ENCODE data around the gene RMDN2.

RMDN2 gene

GRCh38 chr2:37897511-37897910, 27.6 kb upstream of the RMDN2 start:
- no peak for DNase-seq (ENCODE audit: low read depth)
- H3K4me3 ChIP-seq (replicated peaks; ENCODE audit: low read depth, low read length): no peak overlapping the region
- TF ChIP-seq CTCF (IDR thresholded peaks at IDR 0.05; ENCODE audit: low read length, missing control alignments): no peak

GRCh38 chr2:37898448-37898847, 26.6 kb upstream of the RMDN2 start:
- DNase-seq (ENCODE audit: low read depth): no peak
- H3K4me3 ChIP-seq (replicated peaks; ENCODE audit: low read depth, low read length): no peak overlapping the region
- TF ChIP-seq CTCF (IDR thresholded peaks at IDR 0.05; ENCODE audit: low read length, missing control alignments): no peak

GRCh38 chr2:37902991-37903390, 22.1 kb upstream of the RMDN2 start:
- DNase-seq (ENCODE audit: low read depth): no peak
- no peak for TF ChIP-seq CTCF (IDR thresholded peaks at IDR 0.05; ENCODE audit: low read length, missing control alignments)
- no peak overlapping the region for H3K4me3 ChIP-seq (replicated peaks; ENCODE audit: low read depth, low read length)

- DNase-seq (ENCODE audit: low read depth): no peak
- no peak for TF ChIP-seq CTCF (IDR thresholded peaks at IDR 0.05; ENCODE audit: low read length, missing control alignments)
- no peak overlapping the region for H3K4me3 ChIP-seq (replicated peaks; ENCODE audit: low read depth, low read length)
Observed at GRCh38 chr2:37904425-37904824, 20.7 kb upstream of the RMDN2 start.

- H3K4me3 ChIP-seq (replicated peaks; ENCODE audit: low read depth, low read length): no peak overlapping the region
- no peak for TF ChIP-seq CTCF (IDR thresholded peaks at IDR 0.05; ENCODE audit: low read length, missing control alignments)
- DNase-seq (ENCODE audit: low read depth): no peak
Observed at GRCh38 chr2:37904993-37905392, 20.1 kb upstream of the RMDN2 start.

GRCh38 chr2:37906131-37906530, 19.0 kb upstream of the RMDN2 start:
- TF ChIP-seq CTCF (IDR thresholded peaks at IDR 0.05; ENCODE audit: low read length, missing control alignments): no peak
- DNase-seq (ENCODE audit: low read depth): no peak
- no peak overlapping the region for H3K4me3 ChIP-seq (replicated peaks; ENCODE audit: low read depth, low read length)

- H3K4me3 ChIP-seq (replicated peaks; ENCODE audit: low read depth, low read length): no peak overlapping the region
- no peak for TF ChIP-seq CTCF (IDR thresholded peaks at IDR 0.05; ENCODE audit: low read length, missing control alignments)
- no peak for DNase-seq (ENCODE audit: low read depth)
Observed at GRCh38 chr2:37907501-37908225, 17.4 kb upstream of the RMDN2 start.

All from fibroblast of pulmonary artery (primary cell).